HL-60 (cell line): ENCODE measurements around the gene GRIA1.

Experiments used
- GABPA ChIP-seq: IDR thresholded peaks from 2 replicates; pipeline ENCODE4 v1.6.1; 2012; ENCODE audit warnings: low read depth
- POLR2AphosphoS5 ChIP-seq: IDR thresholded peaks from 2 replicates; pipeline ENCODE4 v1.6.1; 2012; ENCODE audit warnings: low read depth
- REST ChIP-seq: IDR thresholded peaks from 2 replicates; pipeline ENCODE4 v1.6.1; 2012; ENCODE audit warnings: low read depth; ENCODE audit not compliant: insufficient replicate concordance
- SPI1 ChIP-seq: IDR thresholded peaks from 2 replicates; pipeline ENCODE4 v1.6.1; 2012; ENCODE audit warnings: low read depth, mild to moderate bottlenecking, borderline replicate concordance
- TF ChIP-seq, protein P1 (sequence below): IDR thresholded peaks from one replicate; pipeline ENCODE4 v1.5.1; 2011; ENCODE audit warnings: low read length, control low read depth, inconsistent platforms; ENCODE audit not compliant: insufficient read depth

DNA sequence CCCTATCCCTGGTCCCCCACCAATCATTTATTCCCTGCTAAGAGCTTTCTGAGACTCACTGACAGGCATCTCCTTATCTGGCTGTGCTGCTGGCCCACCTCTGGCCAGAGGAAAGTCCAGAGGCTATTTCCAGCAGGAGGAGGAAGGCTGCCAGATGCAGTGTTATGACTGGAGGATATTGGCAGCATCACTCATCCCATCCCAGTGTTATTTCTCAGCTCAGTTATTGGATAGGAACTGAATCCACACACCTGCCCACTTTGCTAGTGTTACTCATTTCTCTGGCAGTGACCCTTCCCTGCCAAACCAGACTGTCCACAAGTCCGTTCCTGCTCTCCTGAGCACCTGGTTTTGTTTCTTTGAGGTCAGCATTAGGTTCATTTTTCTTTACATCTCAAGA is 228.2 kb downstream of the GRIA1 start:
- TF ChIP-seq, protein P1, sequence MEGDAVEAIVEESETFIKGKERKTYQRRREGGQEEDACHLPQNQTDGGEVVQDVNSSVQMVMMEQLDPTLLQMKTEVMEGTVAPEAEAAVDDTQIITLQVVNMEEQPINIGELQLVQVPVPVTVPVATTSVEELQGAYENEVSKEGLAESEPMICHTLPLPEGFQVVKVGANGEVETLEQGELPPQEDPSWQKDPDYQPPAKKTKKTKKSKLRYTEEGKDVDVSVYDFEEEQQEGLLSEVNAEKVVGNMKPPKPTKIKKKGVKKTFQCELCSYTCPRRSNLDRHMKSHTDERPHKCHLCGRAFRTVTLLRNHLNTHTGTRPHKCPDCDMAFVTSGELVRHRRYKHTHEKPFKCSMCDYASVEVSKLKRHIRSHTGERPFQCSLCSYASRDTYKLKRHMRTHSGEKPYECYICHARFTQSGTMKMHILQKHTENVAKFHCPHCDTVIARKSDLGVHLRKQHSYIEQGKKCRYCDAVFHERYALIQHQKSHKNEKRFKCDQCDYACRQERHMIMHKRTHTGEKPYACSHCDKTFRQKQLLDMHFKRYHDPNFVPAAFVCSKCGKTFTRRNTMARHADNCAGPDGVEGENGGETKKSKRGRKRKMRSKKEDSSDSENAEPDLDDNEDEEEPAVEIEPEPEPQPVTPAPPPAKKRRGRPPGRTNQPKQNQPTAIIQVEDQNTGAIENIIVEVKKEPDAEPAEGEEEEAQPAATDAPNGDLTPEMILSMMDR, result no peak
- TF ChIP-seq REST (no peak), POLR2AphosphoS5 (no peak), GABPA (no peak), SPI1 (no peak)
